Adipocyte (in vitro differentiated cells): ENCODE data around the gene KDM4F.

ENCODE experiments used
- DNase-seq: peaks from one replicate; pipeline ENCODE4 v3.0.0-alpha.2; 2015; ENCODE audit warnings: low read depth
- H3K27me3 ChIP-seq: replicated peaks from 2 replicates; pipeline ENCODE4 v1.7.0; 2013; ENCODE audit warnings: mild to moderate bottlenecking, low read length, moderate library complexity; ENCODE audit not compliant: control insufficient read depth, insufficient read depth
- H3K36me3 ChIP-seq: 2 replicates; pipeline ENCODE4 v1.7.0; 2013; ENCODE audit warnings: low read length, mild to moderate bottlenecking, moderate library complexity; ENCODE audit not compliant: control insufficient read depth, insufficient read depth, severe bottlenecking
- H3K4me1 ChIP-seq: 2 replicates; pipeline ENCODE4 v1.7.0; 2013; ENCODE audit warnings: mild to moderate bottlenecking, low read length, moderate library complexity; ENCODE audit not compliant: control insufficient read depth, insufficient read depth
- H3K4me3 ChIP-seq: 2 replicates; pipeline ENCODE4 v1.7.0; 2013; ENCODE audit warnings: mild to moderate bottlenecking, low read length, moderate library complexity
- H3K9ac ChIP-seq: 2 replicates; pipeline ENCODE4 v1.7.0; 2013; ENCODE audit warnings: mild to moderate bottlenecking, low read length, moderate library complexity
- H3K9me3 ChIP-seq: 2 replicates; pipeline ENCODE4 v1.7.0; 2013; ENCODE audit warnings: mild to moderate bottlenecking, low read length, moderate library complexity; ENCODE audit not compliant: control insufficient read depth

KDM4F gene

DNA sequence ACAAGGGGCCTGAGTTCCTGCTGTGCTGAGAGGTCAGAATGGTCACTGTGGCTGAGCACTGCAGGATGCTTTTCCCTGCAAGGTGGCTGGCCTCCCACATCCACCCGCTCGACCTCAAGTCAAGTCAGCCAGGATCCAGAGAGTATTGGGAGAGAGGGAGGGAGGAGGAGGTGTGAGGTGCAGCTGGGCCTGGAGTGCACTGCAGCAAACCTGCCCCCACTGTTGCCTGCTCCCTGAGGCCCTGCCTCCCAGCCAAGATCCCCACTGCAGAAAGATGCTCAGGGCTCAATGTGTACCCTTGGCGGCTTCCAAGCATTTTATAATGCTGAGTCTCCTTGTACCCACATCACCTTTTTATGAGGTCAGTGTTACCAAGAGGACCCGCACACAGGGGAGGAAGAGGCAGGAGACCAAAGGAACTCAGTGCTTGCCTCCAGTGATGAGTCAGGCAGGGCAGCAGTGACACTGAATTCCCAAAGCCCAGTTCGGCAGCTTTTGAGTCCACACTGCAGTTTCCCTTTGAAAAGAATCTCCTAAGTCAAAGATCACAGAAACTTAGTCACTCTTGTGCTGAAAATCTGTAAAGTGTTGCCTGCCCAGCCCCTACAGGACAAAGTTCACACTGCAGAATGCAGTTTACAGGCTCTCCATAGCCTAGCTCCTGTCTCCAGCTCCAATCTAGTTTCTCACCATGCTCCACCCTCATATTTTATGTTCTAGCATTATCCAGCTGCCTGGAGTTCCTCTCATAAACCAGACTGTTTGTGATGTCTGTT, 43.5 kb downstream of the KDM4F start:
- DNase-seq, result peak; percentile 63
- Histone ChIP-seq H3K4me3 (peak overlapping the region; percentile 25), H3K4me1 (peaks cover 62% of the 10 kb centered on the region), H3K9ac (no peak overlapping the region), H3K27me3 (no peaks in the 10 kb centered on the region), H3K36me3 (no peaks in the 10 kb centered on the region), H3K9me3 (no peaks in the 10 kb centered on the region)

- Histone ChIP-seq H3K9me3 (no peaks in the 10 kb centered on the region), H3K27me3 (no peaks in the 10 kb centered on the region), H3K9ac (no peak overlapping the region), H3K4me1 (peaks cover 62% of the 10 kb centered on the region), H3K4me3 (peak overlapping the region; percentile 25), H3K36me3 (no peaks in the 10 kb centered on the region)
- DNase-seq, result no peak
These were observed 44.3 kb downstream of the KDM4F start for GRCh38 chr11:95093548-95093947.

DNA sequence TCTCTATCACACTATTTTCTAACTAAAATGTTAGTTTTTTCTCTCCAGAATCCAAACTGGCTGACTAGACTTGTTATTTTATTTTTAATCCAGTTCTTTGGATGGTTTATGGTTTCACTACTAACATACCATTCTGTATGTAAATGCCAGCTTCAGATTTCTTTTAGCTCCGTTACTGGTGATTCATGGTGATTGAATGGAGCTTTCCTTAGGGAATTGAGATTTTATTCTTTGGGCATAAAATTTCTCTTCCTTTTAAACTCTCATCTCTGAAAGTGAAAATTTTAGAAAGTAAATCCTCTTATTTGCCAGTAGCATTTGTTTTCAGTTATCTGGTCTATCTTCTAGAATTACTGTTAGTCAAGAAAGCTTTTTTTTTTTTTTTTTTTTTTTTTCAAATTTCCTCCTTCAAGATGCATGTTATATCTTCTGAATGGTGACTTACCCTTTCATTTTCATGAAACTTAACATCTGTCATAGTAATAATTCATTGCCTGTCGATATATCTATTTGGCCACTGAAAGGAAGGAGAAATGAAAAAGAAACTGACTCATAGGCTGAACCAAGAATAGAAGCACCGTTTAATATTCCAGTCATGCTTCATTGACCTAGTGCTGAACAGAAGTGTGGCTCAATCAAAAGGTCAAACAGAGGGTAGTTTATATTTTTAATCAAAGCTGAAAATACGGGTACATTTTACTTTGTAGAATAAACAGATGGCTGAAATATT, 46.8 kb downstream of the KDM4F start:
- Histone ChIP-seq H3K36me3 (no peaks in the 10 kb centered on the region), H3K9me3 (no peaks in the 10 kb centered on the region)
- DNase-seq, result peak; percentile 86

DNA sequence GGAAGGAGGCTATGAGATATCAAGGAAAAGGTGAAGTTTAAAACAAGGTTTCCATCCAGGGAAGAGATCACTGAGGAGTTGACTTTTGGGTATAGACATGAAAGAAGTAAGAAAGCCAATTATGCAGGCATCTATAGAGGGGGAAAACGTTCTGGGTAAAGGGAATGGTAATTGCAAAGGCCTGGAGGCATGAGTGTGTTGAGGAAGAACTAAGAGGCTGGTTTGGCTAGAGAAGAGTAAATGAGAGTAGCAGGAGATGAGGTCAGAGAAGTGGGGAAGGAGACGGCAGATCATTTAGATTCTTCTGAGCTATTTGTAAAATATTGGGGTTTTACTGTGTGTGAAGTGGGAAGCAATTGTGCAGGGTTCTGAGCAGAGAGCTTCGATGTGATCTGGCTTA, 48.0 kb downstream of the KDM4F start:
- H3K9me3 ChIP-seq, result no peaks in the 10 kb centered on the region
- H3K4me3 ChIP-seq, result no peak overlapping the region
- H3K9ac ChIP-seq, result no peak overlapping the region
- no peaks in the 10 kb centered on the region for H3K36me3 ChIP-seq
- H3K4me1 ChIP-seq, result peaks cover 47% of the 10 kb centered on the region
- no peak for DNase-seq
- H3K27me3 ChIP-seq, result no peaks in the 10 kb centered on the region

More for the DNA sequence above, 46.8 kb downstream of the KDM4F start:
- Histone ChIP-seq H3K9ac (peak overlapping the region; percentile 40), H3K27me3 (no peaks in the 10 kb centered on the region), H3K4me1 (peaks cover 50% of the 10 kb centered on the region), H3K4me3 (peak overlapping the region; percentile 36)

- peaks cover 31% of the 10 kb centered on the region for H3K4me1 ChIP-seq
These were observed 49.6 kb downstream of the KDM4F start for GRCh38 chr11:95098826-95099225.

GRCh38 chr11:95100191-95100648, 51.0 kb downstream of the KDM4F start:
- Histone ChIP-seq H3K4me1 (peaks cover 19% of the 10 kb centered on the region), H3K9me3 (no peaks in the 10 kb centered on the region)
- no peak for DNase-seq

More at GRCh38 chr11:95098826-95099225, 49.6 kb downstream of the KDM4F start:
- DNase-seq, result no peak
- Histone ChIP-seq H3K27me3 (no peaks in the 10 kb centered on the region), H3K9me3 (no peaks in the 10 kb centered on the region), H3K9ac (no peak overlapping the region), H3K36me3 (no peaks in the 10 kb centered on the region), H3K4me3 (no peak overlapping the region)

More at GRCh38 chr11:95100191-95100648, 51.0 kb downstream of the KDM4F start:
- Histone ChIP-seq H3K36me3 (no peaks in the 10 kb centered on the region), H3K9ac (no peak overlapping the region), H3K4me3 (no peak overlapping the region), H3K27me3 (no peaks in the 10 kb centered on the region)
